ENCODE measurements around the gene GALT.
A peak's percentile ranks its signal among the peaks of the same experiment; 100 is the strongest.

The GALT gene

GRCh38 chr9:34624475-34625185 is 21.8 kb upstream of the GALT start:
- TF ChIP-seq EZH2phosphoT487 (conservative IDR thresholded peaks at IDR 0.05; ENCODE audit: low read length) = no peak
- no peak for TF ChIP-seq CTCF (IDR thresholded peaks at IDR 0.05; ENCODE audit: insufficient read depth, low read length, poor library complexity, severe bottlenecking)
- H3K27me3 ChIP-seq (ENCODE audit: low read length) = 0 out of 2 replicates have a peak, but pooled peaks cover 3% of the 10 kb centered on the region
- no peak overlapping the region for H3K4me2 ChIP-seq (ENCODE audit: low read depth, low read length, poor library complexity, severe bottlenecking)
- no peak overlapping the region for H3K27ac ChIP-seq (ENCODE audit: low read depth, low read length)
- H2AFZ ChIP-seq (ENCODE audit: low read depth, low read length, severe bottlenecking) = no peak overlapping the region
- H3K36me3 ChIP-seq (ENCODE audit: low read length) = no peaks in the 10 kb centered on the region
- no peak overlapping the region for H3K9ac ChIP-seq (ENCODE audit: low read length)
- no peaks in the 10 kb centered on the region for H3K9me3 ChIP-seq (ENCODE audit: insufficient read depth, low read length)
- no peaks in the 10 kb centered on the region for H3K79me2 ChIP-seq (ENCODE audit: insufficient read depth, low read length)
- H3K9me2 ChIP-seq (replicated peaks; ENCODE audit: insufficient read depth, low read length) = no peaks in the 10 kb centered on the region
- H4K20me1 ChIP-seq (ENCODE audit: low read depth, low read length) = no peaks in the 10 kb centered on the region
- H3K4me3 ChIP-seq (ENCODE audit: insufficient read depth, low read length, poor library complexity, severe bottlenecking) = no peak overlapping the region
- no peaks in the 10 kb centered on the region for H3F3A ChIP-seq (ENCODE audit: insufficient read depth)

GRCh38 chr9:34625186-34625486 is 21.3 kb upstream of the GALT start:
- TF ChIP-seq CTCF (IDR thresholded peaks at IDR 0.05; ENCODE audit: insufficient read depth, low read length, poor library complexity, severe bottlenecking) (no peak), EZH2phosphoT487 (conservative IDR thresholded peaks at IDR 0.05; ENCODE audit: low read length) (no peak)
- Histone ChIP-seq H3F3A (ENCODE audit: insufficient read depth) (no peaks in the 10 kb centered on the region), H4K20me1 (ENCODE audit: low read depth, low read length) (no peaks in the 10 kb centered on the region), H3K36me3 (ENCODE audit: low read length) (no peaks in the 10 kb centered on the region), H2AFZ (ENCODE audit: low read depth, low read length, severe bottlenecking) (no peak overlapping the region), H3K9me2 (replicated peaks; ENCODE audit: insufficient read depth, low read length) (no peaks in the 10 kb centered on the region), H3K4me3 (ENCODE audit: insufficient read depth, low read length, poor library complexity, severe bottlenecking) (no peak overlapping the region), H3K79me2 (ENCODE audit: insufficient read depth, low read length) (no peaks in the 10 kb centered on the region), H3K9ac (ENCODE audit: low read length) (no peak overlapping the region), H3K27me3 (ENCODE audit: low read length) (0 out of 2 replicates have a peak, but pooled peaks cover 3% of the 10 kb centered on the region), H3K27ac (ENCODE audit: low read depth, low read length) (no peak overlapping the region), H3K4me2 (ENCODE audit: low read depth, low read length, poor library complexity, severe bottlenecking) (no peak overlapping the region), H3K9me3 (ENCODE audit: insufficient read depth, low read length) (no peaks in the 10 kb centered on the region)

GRCh38 chr9:34627716-34628655 is 18.5 kb upstream of the GALT start:
- Histone ChIP-seq H3K36me3 (ENCODE audit: low read length) (no peaks in the 10 kb centered on the region), H3K9me3 (ENCODE audit: insufficient read depth, low read length) (no peaks in the 10 kb centered on the region), H3K27ac (ENCODE audit: low read depth, low read length) (no peak overlapping the region), H2AFZ (ENCODE audit: low read depth, low read length, severe bottlenecking) (no peak overlapping the region), H3K9ac (ENCODE audit: low read length) (0 out of 2 replicates have a peak overlapping the region, but pooled peaks have one; percentile 3), H3K27me3 (ENCODE audit: low read length) (0 out of 2 replicates have a peak, but pooled peaks cover 3% of the 10 kb centered on the region), H3K9me2 (replicated peaks; ENCODE audit: insufficient read depth, low read length) (no peaks in the 10 kb centered on the region), H3K4me2 (ENCODE audit: low read depth, low read length, poor library complexity, severe bottlenecking) (peak overlapping the region; percentile 40), H4K20me1 (ENCODE audit: low read depth, low read length) (no peaks in the 10 kb centered on the region), H3K79me2 (ENCODE audit: insufficient read depth, low read length) (no peaks in the 10 kb centered on the region), H3K4me3 (ENCODE audit: insufficient read depth, low read length, poor library complexity, severe bottlenecking) (no peak overlapping the region), H3F3A (ENCODE audit: insufficient read depth) (0 out of 2 replicates have a peak, but pooled peaks cover 6% of the 10 kb centered on the region)
- TF ChIP-seq EZH2phosphoT487 (conservative IDR thresholded peaks at IDR 0.05; ENCODE audit: low read length) (no peak), CTCF (IDR thresholded peaks at IDR 0.05; ENCODE audit: insufficient read depth, low read length, poor library complexity, severe bottlenecking) (no peak)
